Subcutaneous adipose tissue (tissue), 4 donors: Measurements from ENCODE around the gene PSTPIP1. TPM values are rescaled to one million over a fixed set of nuclear protein-coding genes. Genes with fewer than 3 reads are reported as not detected.

Experiments used
- CTCF ChIP-seq: fragments of 450-650 bp; IDR thresholded peaks from one replicate; pipeline ENCODE4 v1.5.1; 2016; ENCODE audit warnings: low read depth, mild to moderate bottlenecking, control low read depth, antibody characterized with exemption, moderate library complexity
- total RNA-seq, 4 donors: library from RNA; depleted of rRNA; stranded (reverse); fragments of >200 nt; gene quantifications; one replicate each; pipeline ENCODE4 v1.1.0, GENCODE V29; 2016

PSTPIP1 gene
- total RNA-seq, 4 donors from 2014 or later: 6.7 to 37.7 (median 26.7) TPM

- no peak for TF ChIP-seq CTCF
Measured at GRCh38 chr15:77039848-77040247, 44.9 kb downstream of the PSTPIP1 start.

GRCh38 chr15:77040673-77041072 lies 45.7 kb downstream of the PSTPIP1 start:
- TF ChIP-seq CTCF: no peak

- TF ChIP-seq CTCF: no peak
Measured at GRCh38 chr15:77042245-77042919, 47.5 kb downstream of the PSTPIP1 start.

- TF ChIP-seq CTCF: no peak
Measured at GRCh38 chr15:77042955-77043920, 48.3 kb downstream of the PSTPIP1 start.

GRCh38 chr15:77044228-77045042 lies 49.5 kb downstream of the PSTPIP1 start:
- TF ChIP-seq CTCF: no peak

GRCh38 chr15:77045985-77046384 lies 51.1 kb downstream of the PSTPIP1 start:
- no peak for TF ChIP-seq CTCF
